HEK293 (cell line): ENCODE measurements around the gene BPIFA1.

Experiments
- GLIS2 ChIP-seq: fragments of 450-650 bp; formaldehyde crosslinking; IDR thresholded peaks from 2 replicates; pipeline ENCODE4 v1.5.1; 2016; ENCODE audit warnings: missing biosample characterization, missing genetic modification characterization
- MEIS1 ChIP-seq: sonication (generic); formaldehyde crosslinking; IDR thresholded peaks from 2 replicates; pipeline ENCODE4 v1.8.1; 2022; ENCODE audit warnings: missing genetic modification reagents, mild to moderate bottlenecking, borderline replicate concordance
- ZBTB1 ChIP-seq: fragments of 450-650 bp; formaldehyde crosslinking; IDR thresholded peaks from 2 replicates; pipeline ENCODE4 v1.5.1; 2016; ENCODE audit warnings: missing biosample characterization, missing genetic modification characterization
- ZNF510 ChIP-seq: fragments of 450-650 bp; formaldehyde crosslinking; IDR thresholded peaks from 2 replicates; pipeline ENCODE4 v1.5.1; 2018; ENCODE audit warnings: mild to moderate bottlenecking, missing genetic modification characterization, missing biosample characterization; ENCODE audit not compliant: insufficient replicate concordance
- ZNF707 ChIP-seq: fragments of 450-650 bp; formaldehyde crosslinking; IDR thresholded peaks from 2 replicates; pipeline ENCODE4 v1.5.1; 2016; ENCODE audit warnings: missing biosample characterization, missing genetic modification characterization
- TF ChIP-seq, protein P1 (sequence below): fragments of 450-650 bp; formaldehyde crosslinking; IDR thresholded peaks from 2 replicates; pipeline ENCODE4 v1.5.1; 2016; ENCODE audit warnings: missing biosample characterization, missing genetic modification characterization

DNA sequence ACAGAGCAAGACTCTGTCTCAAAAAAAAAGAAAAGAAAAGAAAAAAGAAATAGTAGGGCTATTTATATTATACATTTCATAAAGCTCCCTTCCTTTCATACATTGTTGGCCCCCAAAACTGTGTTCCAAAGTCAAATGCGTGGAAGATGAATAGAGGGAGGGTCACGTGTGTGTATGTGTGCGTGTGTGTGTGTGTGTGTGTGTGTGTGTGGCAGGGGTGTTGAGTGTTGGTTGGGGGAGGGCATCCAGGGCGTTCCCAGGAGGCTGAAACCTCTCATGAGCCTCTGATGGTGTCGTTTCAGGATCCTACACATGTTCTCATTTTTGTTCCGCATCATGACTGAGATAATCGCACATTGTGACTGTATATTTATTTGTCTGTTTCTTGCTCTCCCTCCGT lies 39.4 kb downstream of the BPIFA1 start:
- TF ChIP-seq, protein P1, sequence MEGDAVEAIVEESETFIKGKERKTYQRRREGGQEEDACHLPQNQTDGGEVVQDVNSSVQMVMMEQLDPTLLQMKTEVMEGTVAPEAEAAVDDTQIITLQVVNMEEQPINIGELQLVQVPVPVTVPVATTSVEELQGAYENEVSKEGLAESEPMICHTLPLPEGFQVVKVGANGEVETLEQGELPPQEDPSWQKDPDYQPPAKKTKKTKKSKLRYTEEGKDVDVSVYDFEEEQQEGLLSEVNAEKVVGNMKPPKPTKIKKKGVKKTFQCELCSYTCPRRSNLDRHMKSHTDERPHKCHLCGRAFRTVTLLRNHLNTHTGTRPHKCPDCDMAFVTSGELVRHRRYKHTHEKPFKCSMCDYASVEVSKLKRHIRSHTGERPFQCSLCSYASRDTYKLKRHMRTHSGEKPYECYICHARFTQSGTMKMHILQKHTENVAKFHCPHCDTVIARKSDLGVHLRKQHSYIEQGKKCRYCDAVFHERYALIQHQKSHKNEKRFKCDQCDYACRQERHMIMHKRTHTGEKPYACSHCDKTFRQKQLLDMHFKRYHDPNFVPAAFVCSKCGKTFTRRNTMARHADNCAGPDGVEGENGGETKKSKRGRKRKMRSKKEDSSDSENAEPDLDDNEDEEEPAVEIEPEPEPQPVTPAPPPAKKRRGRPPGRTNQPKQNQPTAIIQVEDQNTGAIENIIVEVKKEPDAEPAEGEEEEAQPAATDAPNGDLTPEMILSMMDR: no peak
- no peak for TF ChIP-seq ZBTB1 (tag by site-specific recombination)
- TF ChIP-seq ZNF707: no peak
- no peak for TF ChIP-seq MEIS1 (CRISPR knock-in tag)
- no peak for TF ChIP-seq GLIS2 (tag by site-specific recombination)
- no peak for TF ChIP-seq ZNF510
